Keratinocyte (primary cell): ENCODE data around the gene RAB11B.

Experiments
- EZH2 ChIP-seq: IDR thresholded peaks from one replicate; pipeline ENCODE4 v1.6.1; 2012; ENCODE audit warnings: inconsistent platforms, mild to moderate bottlenecking, low read length, moderate library complexity
- TF ChIP-seq, protein P1 (sequence below), 3 experiments: IDR thresholded peaks in 1 of 3; conservative IDR thresholded peaks in 1 of 3; optimal IDR thresholded peaks in 1 of 3; 2 replicates in 2 of 3; 3 replicates in 1 of 3; pipeline versions ENCODE3 to v1.5.1; 2011; ENCODE audit warnings: low read length in 3 of 3, mild to moderate bottlenecking in 3 of 3, moderate library complexity in 2 of 3, control low read depth in 1 of 3, inconsistent platforms in 1 of 3; ENCODE audit not compliant: insufficient read depth in 2 of 3; ENCODE audit errors: extremely low read depth in 1 of 3

DNA sequence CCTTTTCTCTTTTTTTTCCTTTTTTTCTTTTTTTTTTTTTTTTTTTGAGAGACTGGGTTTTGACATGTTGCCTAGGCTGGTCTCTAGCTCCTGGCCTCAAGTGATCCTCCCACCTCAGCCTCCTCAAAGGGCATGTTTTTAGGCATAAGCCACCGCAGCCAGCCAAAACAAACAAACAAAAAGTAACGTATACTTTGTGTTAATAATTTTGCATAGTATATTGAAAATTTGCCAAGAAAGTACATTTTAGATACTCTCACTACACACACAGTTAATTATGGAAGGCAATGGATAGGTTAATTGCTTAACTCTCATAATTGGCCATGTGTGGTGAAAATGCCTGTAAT lies 1.6 kb upstream of the RAB11B start:
- TF ChIP-seq, protein P1, sequence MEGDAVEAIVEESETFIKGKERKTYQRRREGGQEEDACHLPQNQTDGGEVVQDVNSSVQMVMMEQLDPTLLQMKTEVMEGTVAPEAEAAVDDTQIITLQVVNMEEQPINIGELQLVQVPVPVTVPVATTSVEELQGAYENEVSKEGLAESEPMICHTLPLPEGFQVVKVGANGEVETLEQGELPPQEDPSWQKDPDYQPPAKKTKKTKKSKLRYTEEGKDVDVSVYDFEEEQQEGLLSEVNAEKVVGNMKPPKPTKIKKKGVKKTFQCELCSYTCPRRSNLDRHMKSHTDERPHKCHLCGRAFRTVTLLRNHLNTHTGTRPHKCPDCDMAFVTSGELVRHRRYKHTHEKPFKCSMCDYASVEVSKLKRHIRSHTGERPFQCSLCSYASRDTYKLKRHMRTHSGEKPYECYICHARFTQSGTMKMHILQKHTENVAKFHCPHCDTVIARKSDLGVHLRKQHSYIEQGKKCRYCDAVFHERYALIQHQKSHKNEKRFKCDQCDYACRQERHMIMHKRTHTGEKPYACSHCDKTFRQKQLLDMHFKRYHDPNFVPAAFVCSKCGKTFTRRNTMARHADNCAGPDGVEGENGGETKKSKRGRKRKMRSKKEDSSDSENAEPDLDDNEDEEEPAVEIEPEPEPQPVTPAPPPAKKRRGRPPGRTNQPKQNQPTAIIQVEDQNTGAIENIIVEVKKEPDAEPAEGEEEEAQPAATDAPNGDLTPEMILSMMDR (optimal IDR thresholded peaks at IDR 0.05 in 1 of 3, IDR thresholded peaks at IDR 0.05 in 1 of 3, conservative IDR thresholded peaks at IDR 0.05 in 1 of 3; ENCODE audit: extremely low read depth in 1 of 3, insufficient read depth in 2 of 3, low read length in 3 of 3) = no peak
- TF ChIP-seq EZH2 = no peak
